Mesenchymal stem cell (in vitro differentiated cells and primary cell): ENCODE measurements around the gene BRCA1.

Experiments
- DNase-seq: peaks from one replicate; pipeline ENCODE4 v3.0.0-alpha.2; 2013
- H2AFZ ChIP-seq: one replicate; pipeline ENCODE4 v1.6.1; 2013; ENCODE audit warnings: low read depth, mild to moderate bottlenecking, control low read depth, inconsistent platforms, low read length, moderate library complexity
- H2AK5ac ChIP-seq: 2 replicates; pipeline ENCODE4 v1.6.1; 2013; ENCODE audit warnings: low read length, moderate library complexity, mild to moderate bottlenecking, inconsistent platforms; ENCODE audit not compliant: severe bottlenecking
- H2BK120ac ChIP-seq: one replicate; pipeline ENCODE4 v1.6.1; 2013; ENCODE audit warnings: low read depth, mild to moderate bottlenecking, inconsistent platforms, low read length, moderate library complexity
- H2BK12ac ChIP-seq, 2 experiments: one replicate each; pipeline ENCODE4 v1.6.1; 2013; ENCODE audit warnings: inconsistent platforms in 2 of 2, low read length in 2 of 2, mild to moderate bottlenecking in 2 of 2, moderate library complexity in 2 of 2, control low read depth in 1 of 2
- H2BK15ac ChIP-seq: one replicate; pipeline ENCODE4 v1.6.1; 2013; ENCODE audit warnings: mild to moderate bottlenecking, low read depth, inconsistent platforms; ENCODE audit not compliant: poor library complexity, severe bottlenecking
- H2BK5ac ChIP-seq: 2 replicates; pipeline ENCODE4 v1.6.1; 2013; ENCODE audit warnings: low read depth, mild to moderate bottlenecking, low read length, control low read depth, inconsistent platforms; ENCODE audit not compliant: poor library complexity, severe bottlenecking
- H3K14ac ChIP-seq, 2 experiments: one replicate each; pipeline ENCODE4 v1.6.1; 2013; ENCODE audit warnings: inconsistent platforms in 2 of 2, low read length in 2 of 2, control low read depth in 1 of 2, mild to moderate bottlenecking in 1 of 2, moderate library complexity in 1 of 2
- H3K18ac ChIP-seq, 2 experiments: one replicate each; pipeline ENCODE4 v1.6.1; 2013; ENCODE audit warnings: inconsistent platforms in 2 of 2, low read length in 2 of 2, control low read depth in 1 of 2, low read depth in 1 of 2, mild to moderate bottlenecking in 1 of 2
- H3K23ac ChIP-seq, 2 experiments: one replicate each; pipeline ENCODE4 v1.6.1; 2013; ENCODE audit warnings: inconsistent platforms in 2 of 2, low read length in 2 of 2, mild to moderate bottlenecking in 2 of 2, moderate library complexity in 2 of 2, control low read depth in 1 of 2
- H3K27ac ChIP-seq: 2 replicates; pipeline ENCODE4 v1.5.1; 2013; ENCODE audit warnings: mild to moderate bottlenecking, moderate library complexity, low read length, control low read depth, inconsistent platforms; ENCODE audit not compliant: poor library complexity, severe bottlenecking
- H3K27me3 ChIP-seq, 2 experiments: 2 replicates each; pipeline versions ENCODE4 v1.6.1 to v1.7.0; 2013; ENCODE audit warnings: low read length in 2 of 2, mild to moderate bottlenecking in 2 of 2, moderate library complexity in 2 of 2, control low read depth in 1 of 2, inconsistent platforms in 1 of 2; ENCODE audit not compliant: control insufficient read depth in 1 of 2, insufficient read depth in 1 of 2
- H3K36me3 ChIP-seq, 2 experiments: 2 replicates each; pipeline versions ENCODE4 v1.6.1 to v1.7.0; 2013; ENCODE audit warnings: low read length in 2 of 2, control low read depth in 1 of 2, inconsistent platforms in 1 of 2, low read depth in 1 of 2, mild to moderate bottlenecking in 1 of 2; ENCODE audit not compliant: insufficient read depth in 2 of 2, control insufficient read depth in 1 of 2
- H3K4ac ChIP-seq, 2 experiments: one replicate each; pipeline ENCODE4 v1.6.1; 2013; ENCODE audit warnings: inconsistent platforms in 2 of 2, low read length in 2 of 2, mild to moderate bottlenecking in 2 of 2, moderate library complexity in 2 of 2, control low read depth in 1 of 2, low read depth in 1 of 2
- H3K4me1 ChIP-seq: 2 replicates; pipeline ENCODE4 v1.6.1; 2013; ENCODE audit warnings: low read depth, low read length, control low read depth; ENCODE audit not compliant: control insufficient read depth, insufficient read depth
- H3K4me2 ChIP-seq: 2 replicates; pipeline ENCODE4 v1.6.1; 2013; ENCODE audit warnings: low read length, mild to moderate bottlenecking, inconsistent platforms; ENCODE audit not compliant: poor library complexity, severe bottlenecking
- H3K4me3 ChIP-seq, 2 experiments: 2 replicates each; pipeline versions ENCODE4 v1.5.1 to v1.7.0; 2013; ENCODE audit warnings: low read length in 2 of 2, mild to moderate bottlenecking in 2 of 2, control low read depth in 1 of 2, low read depth in 1 of 2; ENCODE audit not compliant: insufficient read depth in 1 of 2
- H3K79me1 ChIP-seq: replicated peaks from 2 replicates; pipeline ENCODE4 v1.6.1; 2013; ENCODE audit warnings: mild to moderate bottlenecking, control low read depth, low read length, inconsistent platforms; ENCODE audit not compliant: poor library complexity, severe bottlenecking
- H3K9ac ChIP-seq: 2 replicates; pipeline ENCODE4 v1.7.0; 2013; ENCODE audit warnings: mild to moderate bottlenecking, low read length, moderate library complexity
- H3K9me3 ChIP-seq: 2 replicates; pipeline ENCODE4 v1.7.0; 2013; ENCODE audit warnings: mild to moderate bottlenecking, low read length; ENCODE audit not compliant: control insufficient read depth
- H4K8ac ChIP-seq: one replicate; pipeline ENCODE4 v1.6.1; 2013; ENCODE audit warnings: inconsistent platforms, mild to moderate bottlenecking, low read length, moderate library complexity
- H4K91ac ChIP-seq: one replicate; pipeline ENCODE4 v1.6.1; 2013; ENCODE audit warnings: mild to moderate bottlenecking, low read length, inconsistent platforms
- WGBS: methylation state at CpG from one replicate; pipeline ENCODE4 v1.1.7; 2013; ENCODE audit warnings: mixed read lengths; 5-methylcytosine and 5-hydroxymethylcytosine counted together

Gene BRCA1

GRCh38 chr17:43013296-43013695 is 111.9 kb downstream of the BRCA1 start:
- Histone ChIP-seq H3K4me2 (no peak overlapping the region), H2BK120ac (no peak overlapping the region), H3K9me3 (no peaks in the 10 kb centered on the region), H2BK5ac (no peak overlapping the region), H4K91ac (no peak overlapping the region), H3K36me3 (peaks cover 53 to 73% of the 10 kb centered on the region in 2 experiments), H3K14ac (no peak overlapping the region), H3K4me3 (no peak overlapping the region), H3K27me3 (no peaks in the 10 kb centered on the region), H3K4me1 (peaks cover 10% of the 10 kb centered on the region), H3K9ac (no peak overlapping the region), H2AFZ (no peak overlapping the region), H3K4ac (no peak overlapping the region), H3K18ac (no peak overlapping the region), H3K23ac (no peak overlapping the region), H4K8ac (no peak overlapping the region), H3K27ac (no peak overlapping the region), H3K79me1 (peaks cover 30% of the 10 kb centered on the region), H2BK12ac (no peak overlapping the region), H2AK5ac (no peak overlapping the region), H2BK15ac (no peak overlapping the region)
- 95% methylated on average over 8 of the region's 8 CpGs for WGBS
- DNase-seq = no peak

- peak overlapping the region in 1 of 2 experiments; percentile 64 for H3K14ac ChIP-seq
- H3K27ac ChIP-seq = no peak overlapping the region
- H2BK15ac ChIP-seq = no peak overlapping the region
- no peak for DNase-seq
- peaks cover 22% of the 10 kb centered on the region for H3K79me1 ChIP-seq
- H3K4me1 ChIP-seq = peaks cover 7% of the 10 kb centered on the region
- no peak overlapping the region for H4K91ac ChIP-seq
- no peak overlapping the region for H2AFZ ChIP-seq
- H3K4ac ChIP-seq = no peak overlapping the region
- H3K23ac ChIP-seq = no peak overlapping the region
- peak overlapping the region; percentile 38 for H3K9ac ChIP-seq
- peaks cover 45 to 61% of the 10 kb centered on the region in 2 experiments for H3K36me3 ChIP-seq
- no peak overlapping the region for H4K8ac ChIP-seq
- no peak overlapping the region for H2AK5ac ChIP-seq
- WGBS = 81% methylated on average over 15 of the region's 15 CpGs
- H3K27me3 ChIP-seq = no peaks in the 10 kb centered on the region
- H2BK120ac ChIP-seq = no peak overlapping the region
- peak overlapping the region in 1 of 2 experiments; percentile 4 for H3K4me3 ChIP-seq
- H2BK12ac ChIP-seq = no peak overlapping the region
- no peak overlapping the region for H3K18ac ChIP-seq
- no peak overlapping the region for H3K4me2 ChIP-seq
- H3K9me3 ChIP-seq = no peaks in the 10 kb centered on the region
- no peak overlapping the region for H2BK5ac ChIP-seq
These were observed 113.3 kb downstream of the BRCA1 start for GRCh38 chr17:43011728-43012472.

GRCh38 chr17:43010667-43011308 is 114.4 kb downstream of the BRCA1 start:
- H3K79me1 ChIP-seq = peaks cover 14% of the 10 kb centered on the region
- H3K23ac ChIP-seq = no peak overlapping the region
- peaks cover 7% of the 10 kb centered on the region for H3K4me1 ChIP-seq
- H3K9ac ChIP-seq = peak overlapping the region; percentile 26
- H2AFZ ChIP-seq = no peak overlapping the region
- no peak overlapping the region for H2BK12ac ChIP-seq
- H3K4me2 ChIP-seq = no peak overlapping the region
- H3K27me3 ChIP-seq = no peaks in the 10 kb centered on the region
- H4K8ac ChIP-seq = no peak overlapping the region
- H3K4me3 ChIP-seq = no peak overlapping the region
- no peak overlapping the region for H3K27ac ChIP-seq
- H4K91ac ChIP-seq = no peak overlapping the region
- H2AK5ac ChIP-seq = no peak overlapping the region
- H3K18ac ChIP-seq = no peak overlapping the region
- no peak overlapping the region for H2BK5ac ChIP-seq
- H3K36me3 ChIP-seq = peaks cover 35 to 50% of the 10 kb centered on the region in 2 experiments
- no peaks in the 10 kb centered on the region for H3K9me3 ChIP-seq
- H2BK15ac ChIP-seq = no peak overlapping the region
- WGBS = 95% methylated on average over 5 of the region's 5 CpGs
- H3K4ac ChIP-seq = no peak overlapping the region
- no peak for DNase-seq
- H2BK120ac ChIP-seq = no peak overlapping the region
- H3K14ac ChIP-seq = no peak overlapping the region
